HG03457 (cell line): ENCODE results near the gene MLF2.
"Not testable (repeated sequence)": the region's sequence is repeated elsewhere in the genome, so short reads cannot be mapped to it uniquely, and the experiment has no call there.

ENCODE experiments used
- ATAC-seq: cut with Tn5 transposase; IDR thresholded peaks from one replicate; pipeline ENCODE4 v1.9.1; 2021; ENCODE audit warnings: moderate number of reproducible peaks; ENCODE audit not compliant: unreplicated experiment

The MLF2 gene

DNA sequence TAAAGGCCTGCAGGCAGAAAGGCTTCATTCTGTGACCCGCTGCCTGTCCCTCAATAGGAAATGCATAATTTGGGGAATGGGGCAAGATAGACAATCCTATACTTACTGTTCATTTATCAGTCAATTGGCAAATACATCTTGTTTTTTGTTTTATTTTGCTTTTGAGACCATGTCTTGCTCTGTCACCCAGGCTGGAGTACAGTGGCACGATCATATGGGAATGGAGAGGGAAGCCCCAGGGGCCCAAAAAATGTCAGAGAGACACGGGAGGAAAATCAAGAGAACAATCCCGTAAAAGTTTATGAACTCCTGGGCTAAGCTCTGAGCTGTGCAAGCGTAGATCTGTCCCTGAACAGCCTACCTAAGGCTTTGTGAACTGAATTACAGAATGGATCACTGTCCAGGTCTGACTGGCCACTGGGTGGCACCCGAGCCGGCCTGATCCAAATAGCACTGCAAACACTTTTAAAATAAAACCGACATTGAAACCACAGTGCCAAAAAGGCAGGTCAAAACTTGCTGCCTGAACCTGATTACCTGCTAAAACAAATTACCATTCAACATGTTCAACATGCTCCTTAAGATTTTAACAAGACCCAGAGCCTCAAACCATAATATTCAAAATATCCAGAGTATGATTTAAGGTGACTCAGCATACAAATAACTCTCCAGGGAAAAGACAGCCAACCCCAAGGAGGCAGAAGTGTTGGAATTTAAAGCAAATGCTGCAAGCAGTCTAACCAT is 17.3 kb downstream of the MLF2 start:
- no peak for ATAC-seq

DNA sequence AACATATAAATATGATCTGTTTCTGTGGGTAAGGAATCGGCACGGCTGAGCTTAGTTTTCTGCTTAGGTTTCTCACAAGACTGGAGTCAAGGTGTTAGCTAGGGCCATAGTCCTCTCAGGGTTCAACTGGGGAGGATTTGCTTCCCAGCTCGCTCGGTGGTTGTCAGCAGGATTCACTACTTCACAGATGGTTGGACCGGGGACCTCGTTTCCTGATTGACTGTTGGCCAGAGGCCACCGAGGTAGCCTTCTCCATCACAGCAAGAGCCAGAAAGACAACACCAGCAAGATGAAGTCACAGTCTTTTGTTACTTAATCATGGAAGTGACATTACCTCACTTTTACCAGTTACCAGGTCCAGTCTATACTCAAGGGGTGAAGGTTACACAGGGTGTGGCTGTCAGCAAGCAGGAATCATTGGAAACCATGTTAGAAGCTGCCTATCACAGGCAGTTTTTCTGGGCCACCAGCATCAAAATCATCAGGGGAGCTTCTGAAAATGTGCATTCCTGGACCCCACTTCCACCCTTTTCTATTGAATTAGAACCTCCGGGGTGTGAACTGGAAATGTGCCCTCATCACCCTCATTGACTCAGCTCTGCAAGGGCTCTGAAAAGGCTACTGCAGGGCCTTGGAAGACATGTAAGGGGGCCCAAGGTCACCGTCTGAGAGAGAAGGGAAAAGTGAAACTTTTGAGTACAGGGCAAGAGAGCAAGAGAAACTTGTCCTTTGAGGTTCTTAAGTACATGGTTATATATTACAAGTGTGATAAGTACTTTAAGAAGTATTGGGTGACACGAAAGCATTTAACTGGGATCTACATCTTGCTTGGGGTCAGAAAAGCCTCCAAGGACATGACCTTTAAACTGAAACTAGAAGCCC is 18.2 kb downstream of the MLF2 start:
- ATAC-seq, result no peak

- no peak for ATAC-seq
Observed at GRCh38 chr12:6730169-6730568, 22.8 kb downstream of the MLF2 start.

- ATAC-seq, result no peak
Observed at GRCh38 chr12:6729186-6729585, 23.8 kb downstream of the MLF2 start.

- ATAC-seq, result no peak
Observed at GRCh38 chr12:6725350-6725749, 27.6 kb downstream of the MLF2 start.

GRCh38 chr12:6724409-6724797 is 28.5 kb downstream of the MLF2 start:
- peak; percentile 10 for ATAC-seq

GRCh38 chr12:6723607-6724408 is 29.1 kb downstream of the MLF2 start, which contains the start of gene COPS7A:
Gene COPS7A, plus strand, starts transcription at chr12:6724046. Its CDS starts 611 bp downstream, at chr12:6724657.
- peak; percentile 91 for ATAC-seq

- ATAC-seq, result no peak
Observed at GRCh38 chr12:6722863-6723262, 30.1 kb downstream of the MLF2 start.

- ATAC-seq, result no peak
Observed at GRCh38 chr12:6716874-6717437, 36.0 kb downstream of the MLF2 start.

GRCh38 chr12:6716031-6716873 is 36.7 kb downstream of the MLF2 start:
- ATAC-seq, result not testable (repeated sequence)

DNA sequence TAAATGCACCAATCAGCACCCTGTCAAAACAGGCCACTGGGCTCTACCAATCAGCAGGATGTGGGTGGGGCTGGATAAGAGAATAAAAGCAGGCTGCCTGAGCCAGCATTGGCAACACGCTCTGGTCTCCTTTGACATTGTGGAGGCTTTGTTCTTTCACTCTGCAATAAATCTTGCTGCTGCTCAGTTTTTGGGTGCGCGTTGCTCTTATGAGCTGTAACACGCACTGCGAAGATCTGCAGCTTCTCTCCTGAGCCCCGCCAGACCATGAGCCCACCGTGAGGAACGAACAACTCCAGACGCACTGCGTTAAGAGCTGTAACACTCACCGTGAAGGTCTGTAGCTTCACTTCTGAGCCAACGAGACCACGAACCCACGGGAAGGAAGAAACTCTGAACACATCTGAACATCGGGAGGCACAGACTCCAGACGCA is 44.0 kb downstream of the MLF2 start:
- ATAC-seq, result no peak

DNA sequence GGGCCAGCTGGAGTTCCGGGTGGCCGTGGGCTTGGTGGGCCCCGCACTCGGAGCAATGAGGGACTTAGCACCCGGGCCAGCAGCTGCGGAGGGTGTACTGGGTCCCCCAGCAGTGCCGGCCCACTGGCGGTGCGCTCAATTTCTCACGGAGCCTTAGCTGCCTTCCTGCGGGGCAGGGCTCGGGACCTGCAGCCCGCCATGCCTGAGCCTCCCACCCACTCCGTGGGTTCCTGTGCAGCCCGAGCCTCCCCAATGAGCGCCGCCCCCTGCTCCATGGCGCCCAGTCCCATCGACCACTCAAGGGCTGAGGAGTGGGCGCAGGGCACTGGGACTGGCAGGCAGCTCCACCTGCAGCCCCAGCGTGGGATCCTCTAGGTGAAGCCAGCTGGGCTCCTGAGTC is 44.6 kb downstream of the MLF2 start:
- not testable (repeated sequence) for ATAC-seq

GRCh38 chr12:6703631-6704030 is 49.3 kb downstream of the MLF2 start:
- no peak for ATAC-seq

DNA sequence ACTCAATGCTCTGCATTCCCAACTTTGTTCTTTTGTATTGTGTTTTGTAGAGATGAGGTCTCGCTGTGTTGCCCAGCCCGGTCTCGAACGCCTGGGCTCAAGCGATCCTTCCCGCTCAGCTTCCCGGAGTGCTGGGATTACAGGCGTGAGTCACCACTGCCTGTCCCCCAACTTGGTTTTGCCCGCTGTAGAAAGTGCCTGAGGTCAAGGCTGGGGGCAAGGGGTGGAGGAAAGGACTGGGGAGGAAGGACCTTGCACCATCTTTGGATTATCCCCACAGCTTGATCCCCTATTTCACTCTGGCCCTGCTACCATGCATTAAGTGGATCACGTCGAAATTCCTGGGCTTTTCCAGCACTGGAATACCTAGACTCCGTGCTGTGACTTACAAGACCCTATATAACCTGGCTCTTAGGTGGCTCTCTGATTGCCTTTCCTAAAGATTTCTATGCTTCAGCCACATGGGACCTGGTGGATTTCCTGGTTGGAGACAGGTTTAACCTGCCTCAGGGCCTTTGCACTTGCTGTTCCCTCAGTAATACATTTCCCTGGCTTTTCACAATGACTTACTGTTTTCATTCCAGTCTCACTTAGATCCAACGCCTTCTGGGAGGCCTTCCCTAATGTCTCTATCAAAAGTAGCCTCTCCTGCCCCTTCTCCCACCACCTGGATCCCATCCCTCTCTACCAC is 51.7 kb downstream of the MLF2 start:
- ATAC-seq, result no peak

DNA sequence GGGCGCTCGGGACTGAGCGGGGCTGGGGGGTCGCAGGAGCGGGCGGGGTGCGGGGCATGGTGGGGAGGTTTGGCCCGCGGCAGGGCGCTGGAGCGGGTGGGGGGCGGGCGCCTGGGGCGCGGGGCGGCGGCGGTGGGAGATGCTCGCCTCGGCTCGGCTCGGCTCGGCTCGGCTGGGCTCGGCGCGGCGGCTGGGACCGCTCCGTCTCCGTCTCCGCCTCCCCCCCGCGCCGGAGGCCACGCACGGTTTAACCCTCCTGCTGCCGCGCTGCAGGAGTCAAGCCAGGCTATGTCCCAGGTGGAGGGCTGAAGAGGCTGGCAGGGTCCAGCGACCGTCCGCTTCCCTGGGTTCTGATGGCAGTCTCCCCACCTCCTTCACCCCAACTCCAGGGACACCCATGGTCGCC is 52.3 kb downstream of the MLF2 start, which contains the start of gene PIANP:
TSS of gene PIANP (minus strand) at position 170 of the 406 bp plus-strand sequence. CDS start 2,754 bp downstream, outside the sequence.
- no peak for ATAC-seq

- no peak for ATAC-seq
Observed at GRCh38 chr12:6699989-6700645, 52.8 kb downstream of the MLF2 start.

DNA sequence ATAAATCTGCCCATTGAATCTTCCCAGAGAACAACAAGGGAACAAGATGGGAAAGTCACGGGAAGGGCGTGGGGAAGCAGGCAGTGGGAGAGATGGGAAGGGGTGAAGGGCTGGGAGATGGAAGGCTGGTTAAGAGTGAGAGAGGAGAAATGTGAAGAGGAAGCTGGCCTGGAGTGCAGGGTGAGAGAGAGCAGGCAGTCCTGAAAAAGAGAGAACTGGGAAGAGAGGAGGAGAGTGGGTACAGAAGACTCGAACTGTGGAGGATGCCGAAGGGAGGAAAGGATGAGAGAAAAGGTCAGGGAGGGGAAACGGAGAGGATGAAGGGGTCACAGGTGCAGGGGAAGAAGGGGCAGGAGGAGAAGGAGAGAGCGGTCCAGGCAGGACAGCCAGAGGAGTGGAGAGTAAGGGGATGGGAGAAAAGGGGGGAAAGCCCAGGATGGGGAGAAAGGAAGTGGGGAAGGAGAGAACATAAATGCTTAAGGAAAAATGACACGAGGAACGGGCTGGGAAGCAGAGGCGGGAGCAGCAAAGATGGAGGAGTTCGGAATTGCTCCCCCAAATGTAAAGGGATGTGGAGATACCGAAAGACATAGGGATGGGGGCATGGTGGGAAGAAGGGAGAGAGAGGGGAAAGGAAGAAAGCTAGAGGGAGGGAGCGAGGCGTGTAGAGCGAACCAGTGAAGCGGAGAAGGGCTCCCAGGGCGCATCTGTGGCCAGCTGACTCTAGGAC is 53.5 kb downstream of the MLF2 start:
- no peak for ATAC-seq
